Measurements from ENCODE around the gene GNG7. TPM values are rescaled to one million over a fixed set of nuclear protein-coding genes. Genes with fewer than 3 reads are reported as not detected.

GNG7 gene
- total and polyA plus RNA-seq, 3 donors from 2014 or later: 16.9 to 38.7 (median 25.3) TPM

DNA sequence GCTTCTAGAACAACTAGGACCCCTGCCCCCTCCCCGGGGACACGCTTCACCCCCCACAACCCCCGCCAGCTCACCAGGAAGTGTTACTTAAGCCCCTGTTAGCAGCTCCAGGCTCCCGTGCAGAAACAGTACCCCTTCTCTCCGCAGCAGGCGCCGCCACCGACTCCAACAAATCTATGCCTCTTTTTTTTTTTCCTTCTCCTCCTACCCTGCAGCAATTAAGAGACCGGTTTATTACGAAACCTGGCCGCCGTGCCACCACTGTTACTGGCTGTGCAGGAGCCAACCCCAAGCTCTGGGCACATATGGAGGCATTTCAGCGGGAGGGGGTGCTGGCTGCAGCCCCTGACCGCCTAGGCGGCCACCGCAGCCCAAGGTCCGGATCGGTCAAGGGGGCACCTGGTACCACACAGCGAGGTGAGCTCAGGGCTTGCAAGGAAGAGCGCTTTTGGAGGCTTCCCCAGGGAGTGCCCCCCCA lies 224.2 kb downstream of the GNG7 start:
- Histone ChIP-seq H3K9me3 (no peaks in the 10 kb centered on the region), H3K36me3 (ENCODE audit: low read depth, missing control alignments) (no peaks in the 10 kb centered on the region), H3K4me1 (peaks cover 3% of the 10 kb centered on the region), H3K4me3 (peak overlapping the region; percentile 79 to 90), H3K27ac (peak overlapping the region; percentile 8 to 75), H3K27me3 (no peaks in the 10 kb centered on the region)
- intact Hi-C loops (cut with DNase I; ENCODE audit: low total_unique reads): loop anchor here (5.0 to 10.0 kb wide), 2 partner anchors 64 to 136 kb away; no protein-coding TSS in a partner anchor
- peak; percentile 39 for DNase-seq
- WGBS, 2 donors: 25 to 34% methylated on average over 14 to 19 of the region's 20 CpGs
- no peak for TF ChIP-seq POLR2A (IDR thresholded peaks at IDR 0.05)
- TF ChIP-seq, protein P1, sequence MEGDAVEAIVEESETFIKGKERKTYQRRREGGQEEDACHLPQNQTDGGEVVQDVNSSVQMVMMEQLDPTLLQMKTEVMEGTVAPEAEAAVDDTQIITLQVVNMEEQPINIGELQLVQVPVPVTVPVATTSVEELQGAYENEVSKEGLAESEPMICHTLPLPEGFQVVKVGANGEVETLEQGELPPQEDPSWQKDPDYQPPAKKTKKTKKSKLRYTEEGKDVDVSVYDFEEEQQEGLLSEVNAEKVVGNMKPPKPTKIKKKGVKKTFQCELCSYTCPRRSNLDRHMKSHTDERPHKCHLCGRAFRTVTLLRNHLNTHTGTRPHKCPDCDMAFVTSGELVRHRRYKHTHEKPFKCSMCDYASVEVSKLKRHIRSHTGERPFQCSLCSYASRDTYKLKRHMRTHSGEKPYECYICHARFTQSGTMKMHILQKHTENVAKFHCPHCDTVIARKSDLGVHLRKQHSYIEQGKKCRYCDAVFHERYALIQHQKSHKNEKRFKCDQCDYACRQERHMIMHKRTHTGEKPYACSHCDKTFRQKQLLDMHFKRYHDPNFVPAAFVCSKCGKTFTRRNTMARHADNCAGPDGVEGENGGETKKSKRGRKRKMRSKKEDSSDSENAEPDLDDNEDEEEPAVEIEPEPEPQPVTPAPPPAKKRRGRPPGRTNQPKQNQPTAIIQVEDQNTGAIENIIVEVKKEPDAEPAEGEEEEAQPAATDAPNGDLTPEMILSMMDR (IDR thresholded peaks at IDR 0.05): peak in 1 of 3 experiments; percentile 20

DNA sequence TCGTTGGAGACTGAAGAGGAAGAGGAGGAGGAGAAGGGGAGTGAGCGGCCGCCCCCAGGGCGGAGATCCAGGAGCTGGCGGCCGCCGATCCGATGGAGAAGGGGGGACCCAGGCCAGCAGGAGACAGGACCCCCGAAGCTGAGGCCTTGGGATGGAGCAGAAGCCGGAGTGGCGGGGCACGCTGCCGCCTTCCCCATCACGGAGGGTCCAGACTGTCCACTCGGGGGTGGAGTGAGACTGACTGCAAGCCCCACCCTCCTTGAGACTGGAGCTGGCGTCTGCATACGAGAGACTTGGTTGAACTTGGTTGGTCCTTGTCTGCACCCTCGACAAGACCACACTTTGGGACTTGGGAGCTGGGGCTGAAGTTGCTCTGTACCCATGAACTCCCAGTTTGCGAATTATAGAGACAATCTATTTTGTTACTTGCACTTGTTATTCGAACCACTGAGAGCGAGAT lies 224.7 kb downstream of the GNG7 start:
- DNase-seq: peak; percentile 47
- TF ChIP-seq, protein P1 (IDR thresholded peaks at IDR 0.05): no peak
- no peak for TF ChIP-seq POLR2A (IDR thresholded peaks at IDR 0.05)
- Histone ChIP-seq H3K9me3 (no peaks in the 10 kb centered on the region), H3K4me3 (peak overlapping the region; percentile 79 to 90), H3K27me3 (no peaks in the 10 kb centered on the region), H3K27ac (peak overlapping the region; percentile 75 to 84), H3K4me1 (peaks cover 3% of the 10 kb centered on the region), H3K36me3 (ENCODE audit: low read depth, missing control alignments) (no peaks in the 10 kb centered on the region)
- intact Hi-C loops (cut with DNase I; ENCODE audit: low total_unique reads): loop anchor here (2.0 to 10.0 kb wide), 3 partner anchors 65 to 137 kb away; no protein-coding TSS in a partner anchor
- 32 to 36% methylated on average over 18 to 21 of the region's 21 CpGs for WGBS, 2 donors

DNA sequence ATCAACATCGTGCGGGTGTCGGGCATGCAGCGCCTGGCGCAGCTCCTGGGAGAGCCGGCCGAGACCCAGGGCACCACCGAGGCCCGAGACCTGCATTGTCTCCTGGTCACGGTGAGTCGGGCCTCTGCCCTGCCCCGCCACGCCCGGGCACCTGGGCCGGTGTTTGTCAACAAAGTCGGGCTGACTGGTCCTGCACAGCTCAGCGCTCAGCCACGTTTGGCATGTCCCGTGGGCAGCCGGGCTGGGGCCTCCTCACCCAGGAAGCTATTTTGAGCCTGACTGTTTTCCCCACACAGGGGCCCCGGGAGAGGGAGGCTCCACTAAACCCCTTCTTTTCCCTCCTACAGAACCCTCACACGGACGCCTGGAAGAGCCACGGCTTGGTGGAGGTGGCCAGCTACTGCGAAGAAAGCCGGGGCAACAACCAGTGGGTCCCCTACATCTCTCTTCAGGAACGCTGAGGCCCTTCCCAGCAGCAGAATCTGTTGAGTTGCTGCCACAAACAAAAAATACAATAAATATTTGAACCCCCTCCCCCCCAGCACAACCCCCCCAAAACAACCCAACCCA lies 225.3 kb downstream of the GNG7 start:
- intact Hi-C loops (cut with DNase I; ENCODE audit: low total_unique reads): loop anchor here (2.0 to 10.0 kb wide), 3 partner anchors 65 to 138 kb away; no protein-coding TSS in a partner anchor
- peaks cover 3% of the 10 kb centered on the region for H3K4me1 ChIP-seq
- DNase-seq: no peak
- WGBS, 2 donors: 14 to 20% methylated on average over 7 to 27 of the region's 27 CpGs
- no peaks in the 10 kb centered on the region for H3K27me3 ChIP-seq
- no peaks in the 10 kb centered on the region for H3K36me3 ChIP-seq (ENCODE audit: low read depth, missing control alignments)
- peak overlapping the region; percentile 75 to 84 for H3K27ac ChIP-seq
- TF ChIP-seq, protein P1 (IDR thresholded peaks at IDR 0.05): no peak
- no peak for TF ChIP-seq POLR2A (IDR thresholded peaks at IDR 0.05)
- peak overlapping the region; percentile 79 to 90 for H3K4me3 ChIP-seq
- no peaks in the 10 kb centered on the region for H3K9me3 ChIP-seq

DNA sequence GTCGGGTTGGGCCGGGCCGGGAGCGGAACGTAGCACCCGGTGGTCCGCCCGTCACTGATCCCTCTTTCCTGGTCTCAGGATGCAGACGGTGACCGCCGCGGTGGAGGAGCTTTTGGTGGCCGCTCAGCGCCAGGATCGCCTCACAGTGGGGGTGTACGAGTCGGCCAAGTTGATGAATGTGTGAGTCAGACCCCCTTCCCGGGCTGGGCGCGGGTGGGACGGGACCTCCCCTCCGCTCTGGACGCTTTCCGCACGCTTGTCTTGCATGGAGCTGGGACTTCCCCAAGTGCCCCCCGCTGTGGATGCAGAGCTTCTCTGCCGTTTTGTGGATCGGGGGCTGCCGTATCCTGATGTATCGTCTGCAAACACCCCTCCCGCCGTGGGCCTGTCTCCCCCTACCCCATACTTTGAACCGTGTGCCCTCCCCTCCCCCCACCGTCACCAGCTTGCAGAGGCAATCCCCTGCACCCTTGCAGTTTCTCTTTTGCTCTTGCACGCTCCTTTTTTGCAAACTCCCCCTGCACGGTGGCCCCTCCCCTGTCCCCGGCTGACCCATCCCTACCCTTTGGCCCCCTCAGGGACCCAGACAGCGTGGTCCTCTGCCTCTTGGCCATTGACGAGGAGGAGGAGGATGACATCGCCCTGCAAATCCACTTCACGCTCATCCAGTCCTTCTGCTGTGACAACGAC lies 225.9 kb downstream of the GNG7 start:
- Histone ChIP-seq H3K27me3 (no peaks in the 10 kb centered on the region), H3K9me3 (no peaks in the 10 kb centered on the region), H3K27ac (peak overlapping the region; percentile 75 to 84), H3K4me1 (peaks cover 3% of the 10 kb centered on the region), H3K4me3 (peak overlapping the region; percentile 79 to 90), H3K36me3 (ENCODE audit: low read depth, missing control alignments) (no peaks in the 10 kb centered on the region)
- TF ChIP-seq POLR2A (IDR thresholded peaks at IDR 0.05): no peak
- TF ChIP-seq, protein P1 (IDR thresholded peaks at IDR 0.05): no peak
- intact Hi-C loops (cut with DNase I; ENCODE audit: low total_unique reads): loop anchor here (2.0 to 10.0 kb wide), 3 partner anchors 66 to 138 kb away; no protein-coding TSS in a partner anchor
- 1 to 2% methylated on average over 24 to 40 of the region's 42 CpGs for WGBS, 2 donors
- peak; percentile 41 for DNase-seq

Measured in testis (tissue), 3 donors.